PC-9 (cell line): ENCODE measurements around the gene LONP2.

ENCODE experiments used
- CTCF ChIP-seq: fragments of 200-600 bp; sonication (generic); conservative IDR thresholded peaks from 2 replicates; pipeline ENCODE4 v1.6.1; 2017; ENCODE audit warnings: mixed run types, antibody characterized with exemption, mild to moderate bottlenecking, moderate library complexity
- EZH2 ChIP-seq: fragments of 200-600 bp; sonication (generic); IDR thresholded peaks from 2 replicates; pipeline ENCODE4 v1.8.0; 2017; ENCODE audit warnings: antibody characterized with exemption, low read depth

- TF ChIP-seq CTCF (no peak), EZH2 (no peak)
These were observed 67.0 kb downstream of the LONP2 start for GRCh38 chr16:48310908-48311641.
